ENCODE results near the gene MAL. TPM values are rescaled to one million over a fixed set of nuclear protein-coding genes. Genes with fewer than 3 reads are reported as not detected.

The MAL gene
- total RNA-seq, 1 donor from 2014 or later = 0.41 TPM

DNA sequence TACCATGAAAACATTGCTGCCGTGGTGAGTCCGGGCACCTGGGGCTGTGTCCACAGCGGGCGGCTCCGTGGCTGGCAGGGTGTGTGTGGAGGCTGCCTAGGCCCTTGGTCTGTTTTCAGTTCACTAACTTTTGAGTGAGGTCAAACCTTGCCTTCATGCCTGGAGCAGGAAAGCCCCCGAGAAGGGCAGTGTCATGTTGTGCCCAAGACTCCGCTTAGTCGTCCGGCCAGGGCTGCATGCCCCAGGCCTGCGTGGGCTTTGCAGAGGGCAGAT, 24.1 kb downstream of the MAL start:
- no peaks in the 10 kb centered on the region for H3K79me2 ChIP-seq (ENCODE audit: insufficient read depth, low read length)
- no peaks in the 10 kb centered on the region for H3K36me3 ChIP-seq (ENCODE audit: insufficient read depth, low read length)
- no peaks in the 10 kb centered on the region for H3K9me3 Mint-ChIP-seq (ENCODE audit: unreplicated experiment)
- no peak overlapping the region for H3K4me2 ChIP-seq (ENCODE audit: low read length)
- H3K36me3 Mint-ChIP-seq (ENCODE audit: low read depth, unreplicated experiment) = no peaks in the 10 kb centered on the region
- no peaks in the 10 kb centered on the region for H4K20me1 ChIP-seq (ENCODE audit: insufficient read depth, low read length)
- no peak overlapping the region for H3K4me3 ChIP-seq (ENCODE audit: insufficient read depth, low read depth, low read length)
- DNase-seq (ENCODE audit: low read depth) (no peak), FAIRE-seq (no peak)
- no peak overlapping the region for H3K27ac ChIP-seq (ENCODE audit: low read depth, low read length)
- no peak overlapping the region for H3K9ac ChIP-seq (ENCODE audit: low read length)
- H3K27me3 ChIP-seq (ENCODE audit: insufficient read depth, low read length) = peaks cover 2% of the 10 kb centered on the region
- H3K4me1 ChIP-seq (ENCODE audit: insufficient read depth, low read length) = no peaks in the 10 kb centered on the region
- no peak overlapping the region for H3K27ac Mint-ChIP-seq (ENCODE audit: unreplicated experiment)
- TF ChIP-seq, protein P1, sequence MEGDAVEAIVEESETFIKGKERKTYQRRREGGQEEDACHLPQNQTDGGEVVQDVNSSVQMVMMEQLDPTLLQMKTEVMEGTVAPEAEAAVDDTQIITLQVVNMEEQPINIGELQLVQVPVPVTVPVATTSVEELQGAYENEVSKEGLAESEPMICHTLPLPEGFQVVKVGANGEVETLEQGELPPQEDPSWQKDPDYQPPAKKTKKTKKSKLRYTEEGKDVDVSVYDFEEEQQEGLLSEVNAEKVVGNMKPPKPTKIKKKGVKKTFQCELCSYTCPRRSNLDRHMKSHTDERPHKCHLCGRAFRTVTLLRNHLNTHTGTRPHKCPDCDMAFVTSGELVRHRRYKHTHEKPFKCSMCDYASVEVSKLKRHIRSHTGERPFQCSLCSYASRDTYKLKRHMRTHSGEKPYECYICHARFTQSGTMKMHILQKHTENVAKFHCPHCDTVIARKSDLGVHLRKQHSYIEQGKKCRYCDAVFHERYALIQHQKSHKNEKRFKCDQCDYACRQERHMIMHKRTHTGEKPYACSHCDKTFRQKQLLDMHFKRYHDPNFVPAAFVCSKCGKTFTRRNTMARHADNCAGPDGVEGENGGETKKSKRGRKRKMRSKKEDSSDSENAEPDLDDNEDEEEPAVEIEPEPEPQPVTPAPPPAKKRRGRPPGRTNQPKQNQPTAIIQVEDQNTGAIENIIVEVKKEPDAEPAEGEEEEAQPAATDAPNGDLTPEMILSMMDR (IDR thresholded peaks at IDR 0.05; ENCODE audit: insufficient read depth, low read depth, low read length) = no peak
- no peak overlapping the region for H3K4me3 Mint-ChIP-seq (ENCODE audit: unreplicated experiment)
- H2AFZ ChIP-seq (ENCODE audit: low read depth, low read length) = no peak overlapping the region
- H3K27me3 Mint-ChIP-seq (ENCODE audit: low read depth, unreplicated experiment) = peaks cover 60% of the 10 kb centered on the region
- H3K4me1 Mint-ChIP-seq (ENCODE audit: low read depth, unreplicated experiment) = no peaks in the 10 kb centered on the region
- H3K9me3 ChIP-seq (ENCODE audit: insufficient read depth, low read depth, low read length) = no peaks in the 10 kb centered on the region

DNA sequence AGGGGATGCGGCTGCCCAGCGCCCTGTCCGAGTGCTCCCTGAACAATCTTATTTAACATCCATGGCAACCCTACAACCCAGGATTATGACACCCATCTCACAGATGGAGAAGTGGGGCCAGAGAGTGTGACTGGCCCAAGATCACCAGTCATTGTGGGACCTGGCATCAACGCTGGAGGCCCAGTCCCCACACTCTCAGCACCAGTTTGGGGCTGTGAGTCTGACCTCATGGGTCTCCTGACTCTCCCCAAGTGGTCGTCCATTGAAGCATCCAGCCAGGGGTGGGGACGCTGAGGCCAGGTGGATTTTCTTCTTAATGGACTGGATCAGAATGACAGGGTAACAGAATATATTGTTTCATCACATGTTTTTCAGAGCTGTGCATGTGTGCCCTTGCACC, 24.5 kb downstream of the MAL start:
- Histone ChIP-seq H3K4me3 (ENCODE audit: insufficient read depth, low read depth, low read length) (no peak overlapping the region), H3K9ac (ENCODE audit: low read length) (no peak overlapping the region), H3K4me2 (ENCODE audit: low read length) (no peak overlapping the region), H3K36me3 (ENCODE audit: insufficient read depth, low read length) (no peaks in the 10 kb centered on the region), H4K20me1 (ENCODE audit: insufficient read depth, low read length) (no peaks in the 10 kb centered on the region), H3K27me3 (ENCODE audit: insufficient read depth, low read length) (peaks cover 2% of the 10 kb centered on the region), H3K9me3 (ENCODE audit: insufficient read depth, low read depth, low read length) (no peaks in the 10 kb centered on the region), H3K79me2 (ENCODE audit: insufficient read depth, low read length) (no peaks in the 10 kb centered on the region), H3K4me1 (ENCODE audit: insufficient read depth, low read length) (no peaks in the 10 kb centered on the region), H2AFZ (ENCODE audit: low read depth, low read length) (no peak overlapping the region), H3K27ac (ENCODE audit: low read depth, low read length) (no peak overlapping the region)
- Mint-ChIP-seq H3K4me3 (ENCODE audit: unreplicated experiment) (no peak overlapping the region), H3K9me3 (ENCODE audit: unreplicated experiment) (no peaks in the 10 kb centered on the region), H3K4me1 (ENCODE audit: low read depth, unreplicated experiment) (no peaks in the 10 kb centered on the region), H3K27me3 (ENCODE audit: low read depth, unreplicated experiment) (peaks cover 60% of the 10 kb centered on the region), H3K36me3 (ENCODE audit: low read depth, unreplicated experiment) (no peaks in the 10 kb centered on the region), H3K27ac (ENCODE audit: unreplicated experiment) (no peak overlapping the region)
- FAIRE-seq (no peak), DNase-seq (ENCODE audit: low read depth) (no peak)
- no peak for TF ChIP-seq EZH2 (IDR thresholded peaks at IDR 0.05; ENCODE audit: insufficient read depth, low read length)
- TF ChIP-seq, protein P1 (IDR thresholded peaks at IDR 0.05; ENCODE audit: insufficient read depth, low read depth, low read length) = no peak

DNA sequence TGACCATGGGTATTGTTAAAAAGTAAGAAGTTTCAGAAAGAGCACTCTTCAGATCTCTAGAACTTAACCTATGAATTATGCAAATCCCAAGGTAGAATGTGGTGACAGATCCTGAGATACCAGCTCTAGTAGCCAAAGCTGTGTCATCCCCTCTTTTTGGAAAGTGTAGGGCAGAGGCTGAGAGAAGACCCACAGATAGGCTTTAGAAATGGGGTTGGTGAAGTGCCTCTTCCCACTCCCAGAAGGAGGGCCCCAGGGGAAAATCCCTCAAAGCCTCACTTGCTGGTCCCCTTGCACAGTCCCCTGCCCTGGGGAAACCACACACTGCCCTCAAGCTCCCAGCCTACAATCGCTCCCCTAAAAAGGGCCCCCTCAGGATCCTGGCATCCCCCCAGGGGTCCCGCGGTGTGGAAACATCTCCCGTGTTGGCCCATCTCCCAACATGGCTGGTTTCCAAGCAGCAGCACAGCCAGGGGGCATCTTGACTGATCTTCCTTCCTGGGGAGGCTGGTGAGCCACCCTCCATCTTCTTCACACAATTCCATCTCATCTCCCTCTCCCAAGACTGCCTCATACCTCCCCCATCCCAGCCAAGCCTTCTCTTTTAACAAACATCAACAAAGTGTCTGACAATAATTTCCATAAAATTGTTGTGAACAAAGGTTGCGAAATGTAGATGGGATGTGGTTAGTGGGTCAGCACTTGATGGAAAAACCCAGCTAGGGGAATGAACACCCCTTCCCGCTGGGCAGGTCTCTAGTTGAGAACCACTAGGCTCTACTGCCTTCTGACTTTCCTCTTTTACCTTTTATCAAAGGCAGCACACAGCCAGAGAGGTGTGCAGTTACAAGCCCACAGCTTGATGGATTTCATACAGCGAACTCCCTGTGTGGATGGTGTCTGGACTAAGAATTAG, 25.1 kb downstream of the MAL start:
- Histone ChIP-seq H3K9me3 (ENCODE audit: insufficient read depth, low read depth, low read length) (no peaks in the 10 kb centered on the region), H3K36me3 (ENCODE audit: insufficient read depth, low read length) (no peaks in the 10 kb centered on the region), H3K27me3 (ENCODE audit: insufficient read depth, low read length) (peaks cover 2% of the 10 kb centered on the region), H4K20me1 (ENCODE audit: insufficient read depth, low read length) (no peaks in the 10 kb centered on the region), H3K9ac (ENCODE audit: low read length) (no peak overlapping the region), H2AFZ (ENCODE audit: low read depth, low read length) (no peak overlapping the region), H3K79me2 (ENCODE audit: insufficient read depth, low read length) (no peaks in the 10 kb centered on the region), H3K27ac (ENCODE audit: low read depth, low read length) (no peak overlapping the region), H3K4me2 (ENCODE audit: low read length) (no peak overlapping the region), H3K4me3 (ENCODE audit: insufficient read depth, low read depth, low read length) (no peak overlapping the region), H3K4me1 (ENCODE audit: insufficient read depth, low read length) (no peaks in the 10 kb centered on the region)
- H3K27ac Mint-ChIP-seq (ENCODE audit: unreplicated experiment) = no peak overlapping the region
- no peak overlapping the region for H3K4me3 Mint-ChIP-seq (ENCODE audit: unreplicated experiment)
- FAIRE-seq (no peak), DNase-seq (ENCODE audit: low read depth) (no peak)
- peaks cover 59% of the 10 kb centered on the region for H3K27me3 Mint-ChIP-seq (ENCODE audit: low read depth, unreplicated experiment)
- TF ChIP-seq, protein P1 (IDR thresholded peaks at IDR 0.05; ENCODE audit: insufficient read depth, low read depth, low read length) = no peak
- TF ChIP-seq EZH2 (IDR thresholded peaks at IDR 0.05; ENCODE audit: insufficient read depth, low read length) = no peak
- H3K9me3 Mint-ChIP-seq (ENCODE audit: unreplicated experiment) = no peaks in the 10 kb centered on the region
- H3K36me3 Mint-ChIP-seq (ENCODE audit: low read depth, unreplicated experiment) = no peaks in the 10 kb centered on the region
- H3K4me1 Mint-ChIP-seq (ENCODE audit: low read depth, unreplicated experiment) = no peaks in the 10 kb centered on the region
